Panc1 (cell line): ENCODE measurements around the gene TBC1D17.

Experiments
- CTCF ChIP-seq: fragments of 450-650 bp; IDR thresholded peaks from 2 replicates; pipeline ENCODE4 v1.5.1; 2017; ENCODE audit warnings: mild to moderate bottlenecking
- POLR2AphosphoS5 ChIP-seq: IDR thresholded peaks from 2 replicates; pipeline ENCODE4 v1.6.1; 2012; ENCODE audit warnings: mild to moderate bottlenecking, low read depth, low read length, moderate library complexity
- REST ChIP-seq, 2 experiments: IDR thresholded peaks; 2 replicates each; pipeline ENCODE4 v1.6.1; 2011 to 2012; ENCODE audit warnings: low read depth in 2 of 2, control low read depth in 1 of 2, low read length in 1 of 2, mild to moderate bottlenecking in 1 of 2, moderate library complexity in 1 of 2; ENCODE audit not compliant: insufficient read depth in 1 of 2
- SIN3A ChIP-seq: IDR thresholded peaks from 2 replicates; pipeline ENCODE4 v1.6.1; 2012; ENCODE audit warnings: low read depth, mild to moderate bottlenecking, low read length, moderate library complexity, borderline replicate concordance; ENCODE audit not compliant: insufficient read depth
- TCF7L2 ChIP-seq: IDR thresholded peaks from 2 replicates; pipeline ENCODE4 v1.6.1; 2011; ENCODE audit warnings: mild to moderate bottlenecking, low read depth, low read length, inconsistent platforms

- TF ChIP-seq CTCF (no peak), REST (IDR thresholded peaks at IDR 0.05; ENCODE audit: insufficient read depth in 1 of 2, low read depth in 2 of 2, low read length in 1 of 2) (no peak), POLR2AphosphoS5 (no peak), TCF7L2 (no peak), SIN3A (no peak)
These were observed 27.3 kb upstream of the TBC1D17 start for GRCh38 chr19:49850221-49850486.
